ENCODE results near the gene OSBPL3. TPM values are rescaled to one million over a fixed set of nuclear protein-coding genes. Genes with fewer than 3 reads are reported as not detected.

The OSBPL3 gene
- total RNA-seq, 2 donors from 2014 or later = 9.0 to 14.8 TPM

DNA sequence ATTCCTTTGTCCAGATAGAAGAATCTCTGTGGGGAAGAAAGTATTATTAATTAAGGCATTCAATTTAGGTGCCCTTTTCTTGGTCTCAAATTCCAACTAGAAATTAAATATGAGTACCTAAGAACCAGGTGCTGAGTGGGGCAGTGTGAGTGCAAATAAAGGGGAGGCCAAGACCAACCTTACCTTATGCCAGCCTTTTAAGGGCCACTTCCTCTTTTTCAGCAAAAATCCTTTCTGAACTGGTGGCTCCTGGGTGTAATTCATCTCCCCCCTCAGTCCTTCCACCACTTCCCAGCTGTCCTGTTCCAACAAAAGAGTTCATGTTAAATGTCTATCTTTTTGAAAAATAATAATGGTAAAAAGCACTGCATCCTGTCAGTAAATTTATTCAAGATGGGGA lies 108.2 kb downstream of the OSBPL3 start:
- Histone ChIP-seq H3K9ac (ENCODE audit: low read depth in 2 of 2, low read length in 2 of 2) (no peak overlapping the region), H3K4me1 (no peaks in the 10 kb centered on the region), H3K4me3 (no peak overlapping the region), H3K36me3 (no peaks in the 10 kb centered on the region), H3K9me3 (no peaks in the 10 kb centered on the region), H3K27ac (no peak overlapping the region), H3K27me3 (no peaks in the 10 kb centered on the region)
- DNase-seq = no peak
- intact Hi-C loops (cut with DNase I) = no loop called here
- TF ChIP-seq, protein P1, sequence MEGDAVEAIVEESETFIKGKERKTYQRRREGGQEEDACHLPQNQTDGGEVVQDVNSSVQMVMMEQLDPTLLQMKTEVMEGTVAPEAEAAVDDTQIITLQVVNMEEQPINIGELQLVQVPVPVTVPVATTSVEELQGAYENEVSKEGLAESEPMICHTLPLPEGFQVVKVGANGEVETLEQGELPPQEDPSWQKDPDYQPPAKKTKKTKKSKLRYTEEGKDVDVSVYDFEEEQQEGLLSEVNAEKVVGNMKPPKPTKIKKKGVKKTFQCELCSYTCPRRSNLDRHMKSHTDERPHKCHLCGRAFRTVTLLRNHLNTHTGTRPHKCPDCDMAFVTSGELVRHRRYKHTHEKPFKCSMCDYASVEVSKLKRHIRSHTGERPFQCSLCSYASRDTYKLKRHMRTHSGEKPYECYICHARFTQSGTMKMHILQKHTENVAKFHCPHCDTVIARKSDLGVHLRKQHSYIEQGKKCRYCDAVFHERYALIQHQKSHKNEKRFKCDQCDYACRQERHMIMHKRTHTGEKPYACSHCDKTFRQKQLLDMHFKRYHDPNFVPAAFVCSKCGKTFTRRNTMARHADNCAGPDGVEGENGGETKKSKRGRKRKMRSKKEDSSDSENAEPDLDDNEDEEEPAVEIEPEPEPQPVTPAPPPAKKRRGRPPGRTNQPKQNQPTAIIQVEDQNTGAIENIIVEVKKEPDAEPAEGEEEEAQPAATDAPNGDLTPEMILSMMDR (IDR thresholded peaks at IDR 0.05) = no peak

GRCh38 chr7:24870766-24871165 lies 109.2 kb downstream of the OSBPL3 start:
- intact Hi-C loops (cut with DNase I) = no loop called here
- no peaks in the 10 kb centered on the region for H3K36me3 ChIP-seq
- H3K9ac ChIP-seq (ENCODE audit: low read depth in 2 of 2, low read length in 2 of 2) = no peak overlapping the region
- TF ChIP-seq, protein P1 (IDR thresholded peaks at IDR 0.05) = no peak
- no peaks in the 10 kb centered on the region for H3K27me3 ChIP-seq
- no peak for DNase-seq
- no peaks in the 10 kb centered on the region for H3K9me3 ChIP-seq
- H3K4me1 ChIP-seq = no peaks in the 10 kb centered on the region
- no peak overlapping the region for H3K27ac ChIP-seq
- no peak overlapping the region for H3K4me3 ChIP-seq

DNA sequence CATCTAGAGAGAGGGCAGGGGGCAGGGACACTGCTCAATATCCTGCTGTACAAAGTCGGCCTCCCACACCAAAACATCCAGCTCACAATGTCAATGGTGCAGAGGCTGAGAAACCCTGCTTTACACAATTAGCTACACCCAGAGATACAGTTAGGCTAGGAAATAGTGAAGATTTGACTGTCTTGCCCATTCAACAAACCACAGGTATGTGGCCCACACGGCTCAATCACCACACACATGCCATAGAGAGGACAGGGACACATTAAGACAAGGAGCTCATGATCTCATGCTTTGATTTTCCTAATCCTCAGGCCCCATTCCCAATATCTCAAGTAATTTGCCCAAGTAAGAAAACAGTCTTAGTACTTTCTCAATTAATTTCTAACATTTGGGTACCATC lies 110.4 kb downstream of the OSBPL3 start:
- intact Hi-C loops (cut with DNase I) = no loop called here
- Histone ChIP-seq H3K36me3 (no peaks in the 10 kb centered on the region), H3K4me1 (no peaks in the 10 kb centered on the region), H3K4me3 (no peak overlapping the region), H3K27ac (no peak overlapping the region), H3K9ac (ENCODE audit: low read depth in 2 of 2, low read length in 2 of 2) (no peak overlapping the region), H3K9me3 (no peaks in the 10 kb centered on the region), H3K27me3 (no peaks in the 10 kb centered on the region)
- DNase-seq = no peak
- TF ChIP-seq, protein P1 (IDR thresholded peaks at IDR 0.05) = no peak

GRCh38 chr7:24868741-24869140 lies 111.2 kb downstream of the OSBPL3 start:
- Histone ChIP-seq H3K27ac (no peak overlapping the region), H3K9ac (ENCODE audit: low read depth in 2 of 2, low read length in 2 of 2) (no peak overlapping the region), H3K36me3 (no peaks in the 10 kb centered on the region), H3K27me3 (no peaks in the 10 kb centered on the region), H3K4me1 (no peaks in the 10 kb centered on the region), H3K9me3 (no peaks in the 10 kb centered on the region), H3K4me3 (no peak overlapping the region)
- DNase-seq = no peak
- intact Hi-C loops (cut with DNase I) = no loop called here
- TF ChIP-seq, protein P1 (IDR thresholded peaks at IDR 0.05) = no peak

DNA sequence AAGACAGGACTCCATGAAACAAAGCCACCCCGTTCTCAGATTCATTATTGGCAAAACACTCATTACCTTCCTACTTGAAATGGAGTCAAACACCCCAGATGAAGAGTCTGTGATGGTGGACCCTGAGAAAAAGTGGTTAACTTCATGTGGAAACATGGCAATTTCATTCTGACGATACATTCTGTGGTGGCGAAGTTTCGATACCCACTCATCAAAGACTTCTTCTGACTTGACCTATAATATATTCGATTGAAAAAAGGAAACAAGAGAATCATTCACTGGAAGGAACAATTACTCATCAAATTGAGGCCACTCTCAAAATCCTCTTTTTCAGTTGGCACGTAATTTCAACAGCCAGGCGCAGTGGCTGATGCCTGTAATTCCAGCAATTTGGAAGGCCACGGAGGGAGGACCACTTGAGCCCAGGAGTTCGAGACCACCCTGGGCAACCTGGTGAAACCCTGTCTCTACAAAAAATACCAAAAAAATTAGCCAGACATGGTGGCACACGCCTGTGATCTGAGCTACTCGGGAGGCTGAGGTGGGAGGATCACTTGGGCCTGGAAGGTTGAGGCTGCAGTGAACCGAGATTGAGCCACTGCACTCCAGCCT lies 113.9 kb downstream of the OSBPL3 start:
- Histone ChIP-seq H3K36me3 (no peaks in the 10 kb centered on the region), H3K27me3 (no peaks in the 10 kb centered on the region), H3K9me3 (no peaks in the 10 kb centered on the region), H3K4me3 (no peak overlapping the region), H3K9ac (ENCODE audit: low read depth in 2 of 2, low read length in 2 of 2) (no peak overlapping the region), H3K4me1 (no peaks in the 10 kb centered on the region), H3K27ac (no peak overlapping the region)
- TF ChIP-seq, protein P1 (IDR thresholded peaks at IDR 0.05) = no peak
- no peak for DNase-seq
- intact Hi-C loops (cut with DNase I) = no loop called here

All from colonic mucosa (tissue), 4 donors.